K562 treated with DMSO at 1 percent for 4 hours (cell line): ENCODE measurements around the gene GRM6. TPM values are rescaled to one million over a fixed set of nuclear protein-coding genes. Genes with fewer than 3 reads are reported as not detected.

Experiments
- total RNA-seq: library from RNA; unstranded; fragments of 300-600 nt; gene quantifications from 2 replicates; pipeline ENCODE4 v1.2.3, GENCODE V29; 2022; ENCODE audit not compliant: insufficient read depth

The GRM6 gene
- not detected in 2 replicates for total RNA-seq

DNA sequence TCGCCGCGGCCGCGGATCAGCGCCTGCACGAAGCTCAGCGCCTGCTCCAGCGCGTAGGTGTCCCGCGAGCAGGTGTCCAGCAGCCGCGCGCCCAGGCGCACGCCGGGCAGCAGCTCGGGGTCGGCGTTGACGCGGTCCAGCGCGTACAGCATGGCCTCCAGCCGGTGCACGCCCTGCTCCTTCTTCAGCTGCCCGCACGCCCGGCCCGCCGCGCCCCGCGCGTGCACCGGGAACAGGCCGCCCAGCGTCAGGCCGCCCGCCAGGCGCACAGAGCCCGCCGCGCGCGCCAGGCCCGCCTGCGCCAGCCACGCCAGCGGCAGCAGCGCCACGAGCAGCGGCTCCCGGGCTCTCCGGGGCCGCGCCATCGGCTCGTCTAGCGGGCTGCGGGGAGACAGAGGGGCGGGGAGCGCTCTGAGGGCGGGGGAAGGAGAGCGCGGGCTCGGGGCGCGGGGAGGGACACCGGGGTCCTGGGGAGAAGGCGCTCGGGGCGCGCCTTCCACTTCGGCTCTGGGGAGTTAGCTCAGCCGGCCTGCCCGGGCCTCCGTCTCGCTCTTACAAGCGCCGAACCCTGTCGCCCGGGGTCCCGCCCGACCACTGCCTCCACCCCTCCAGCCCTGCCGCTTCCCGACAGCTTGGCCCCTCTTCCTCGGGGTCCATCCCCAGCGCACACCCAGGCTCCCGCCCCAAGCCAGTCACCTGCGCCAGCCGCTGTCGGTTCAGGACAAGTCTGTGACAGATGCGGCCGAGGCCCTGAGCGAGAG lies at the start of gene GRM6:
GRM6 (minus strand) TSS at position 741 of the 761 bp plus-strand sequence; CDS start at position 365, 376 bp downstream.

DNA sequence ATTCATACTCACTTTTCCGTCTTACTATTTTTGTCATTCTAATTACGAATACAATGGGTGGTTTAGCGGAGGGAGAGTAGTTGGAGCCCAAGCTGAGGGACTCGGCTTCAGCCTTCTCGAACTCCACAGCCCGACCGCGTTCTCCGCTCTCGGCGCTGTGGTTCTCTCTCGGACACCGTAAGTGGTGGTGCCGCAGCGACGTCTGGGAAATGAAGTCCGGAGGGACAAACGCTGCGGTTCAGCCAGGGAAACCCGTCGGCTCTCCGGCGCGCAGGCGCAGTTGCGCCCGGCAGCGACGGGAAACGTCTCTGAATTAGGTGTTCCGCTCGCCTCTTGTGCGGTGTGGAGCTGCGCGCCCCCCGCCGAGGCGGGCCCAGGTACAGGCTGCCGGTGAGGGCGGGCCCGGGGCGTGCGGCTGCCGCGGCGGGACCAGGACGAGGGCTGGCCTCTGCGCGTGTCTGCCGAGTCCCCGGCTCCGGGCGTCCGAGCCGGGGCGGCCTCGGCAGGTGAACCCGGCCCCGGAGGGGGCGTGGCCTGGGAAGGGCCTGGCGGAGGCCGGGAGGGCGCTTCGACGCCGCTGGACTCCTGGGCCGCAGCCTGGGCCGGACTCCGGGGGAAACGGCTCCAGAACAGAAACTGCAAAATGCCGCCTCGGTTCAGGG lies 28.5 kb upstream of the GRM6 start, which contains the start of gene ZNF879:
ZNF879 (plus strand) TSS at position 277 of the 662 bp plus-strand sequence. CDS start 1,201 bp downstream, outside the sequence.

DNA sequence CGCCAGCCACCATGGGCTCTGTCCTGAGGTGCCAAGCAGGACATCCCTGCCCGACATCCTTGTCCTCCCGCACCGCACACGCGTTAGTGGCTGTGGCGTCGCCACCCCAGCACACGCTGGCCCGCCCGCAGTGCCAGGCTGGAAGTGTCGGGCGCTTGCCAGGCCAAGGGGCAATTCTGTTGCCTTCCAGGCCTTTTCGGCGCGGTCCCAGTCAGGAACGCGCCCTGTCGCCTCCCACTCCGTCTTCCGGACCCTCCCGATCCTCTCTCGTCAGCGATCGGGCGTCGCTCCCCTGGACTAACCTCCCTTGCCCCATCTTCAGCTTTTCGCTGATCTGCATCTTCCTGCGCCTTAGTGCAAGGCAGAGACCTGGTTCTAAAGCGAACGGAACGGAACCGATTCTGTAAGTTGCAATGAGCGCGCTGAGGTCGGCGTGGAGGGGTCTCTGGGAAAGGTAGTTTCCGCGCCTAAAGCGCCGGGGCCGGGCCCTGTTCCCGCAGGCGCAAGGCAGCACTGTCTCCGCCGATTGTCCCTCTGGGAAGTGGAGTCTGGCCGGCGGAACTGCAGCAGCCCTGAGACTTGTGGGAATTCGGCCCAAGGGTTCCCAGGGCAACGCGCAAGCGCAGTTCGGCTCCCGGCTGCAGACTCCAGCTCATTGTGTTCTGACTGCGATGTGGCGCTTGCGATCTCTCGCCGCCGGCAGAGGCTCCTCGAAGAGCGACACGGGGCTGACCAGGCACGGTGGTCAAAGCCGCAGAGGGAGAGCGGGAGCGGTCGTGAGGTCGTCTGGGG lies 54.4 kb downstream of the GRM6 start, which contains the start of gene ZNF454:
ZNF454 (plus strand) TSS at position 630 of the 792 bp plus-strand sequence. CDS start 1,594 bp downstream, outside the sequence.

Other genes with a start within 250 kb of the GRM6 start
- gene ZNF354B, start 135.4 kb downstream of the GRM6 start, total RNA-seq = 3.7 and 4.9 TPM in 2 replicates
- 0.91 TPM in 1 of 2 replicates, not detected in the other for gene ZFP2, start 99.4 kb downstream of the GRM6 start, total RNA-seq
- gene ZNF454, start 54.1 kb downstream of the GRM6 start, total RNA-seq = not detected in 2 replicates
- 0.23 TPM in 1 of 2 replicates, not detected in the other for gene ZNF879, start 28.5 kb upstream of the GRM6 start, total RNA-seq
- gene ZNF354C, start 65.1 kb upstream of the GRM6 start, total RNA-seq = 0.10 and 0.28 TPM in 2 replicates